GM10847 (cell line): ENCODE results near the gene ERI2.
A peak's percentile ranks its signal among the peaks of the same experiment; 100 is the strongest.

ENCODE experiments used
- POLR2A ChIP-seq: IDR thresholded peaks from 2 replicates; pipeline ENCODE4 v1.6.1; 2011; ENCODE audit not compliant: insufficient read length; ENCODE audit errors: extremely low read depth

ERI2 gene

GRCh38 chr16:20784204-20784603, 22.1 kb downstream of the ERI2 start:
- TF ChIP-seq POLR2A: no peak

GRCh38 chr16:20782470-20782869, 23.8 kb downstream of the ERI2 start:
- TF ChIP-seq POLR2A: no peak

- no peak for TF ChIP-seq POLR2A
Measured at GRCh38 chr16:20781697-20782096, 24.6 kb downstream of the ERI2 start.

GRCh38 chr16:20774703-20775362, 31.4 kb downstream of the ERI2 start:
- no peak for TF ChIP-seq POLR2A

- TF ChIP-seq POLR2A: no peak
Measured at GRCh38 chr16:20773679-20774078, 32.6 kb downstream of the ERI2 start.

GRCh38 chr16:20768818-20769217, 37.5 kb downstream of the ERI2 start:
- TF ChIP-seq POLR2A: no peak

- no peak for TF ChIP-seq POLR2A
Measured at GRCh38 chr16:20768121-20768520, 38.2 kb downstream of the ERI2 start.

GRCh38 chr16:20767577-20767976, 38.7 kb downstream of the ERI2 start:
- TF ChIP-seq POLR2A: no peak

GRCh38 chr16:20766294-20766693, 40.0 kb downstream of the ERI2 start:
- no peak for TF ChIP-seq POLR2A

GRCh38 chr16:20765732-20766131, 40.5 kb downstream of the ERI2 start:
- TF ChIP-seq POLR2A: no peak

- TF ChIP-seq POLR2A: peak; percentile 21
Measured at GRCh38 chr16:20763461-20764232, 42.6 kb downstream of the ERI2 start, which contains the start of gene ACSM3. TSS of gene ACSM3 (plus strand) at chr16:20764014. CDS start at chr16:20770035, 6,021 bp downstream.

- no peak for TF ChIP-seq POLR2A
Measured at GRCh38 chr16:20762404-20763123, 43.7 kb downstream of the ERI2 start.

GRCh38 chr16:20761175-20761574, 45.1 kb downstream of the ERI2 start:
- TF ChIP-seq POLR2A: no peak

GRCh38 chr16:20760346-20760745, 45.9 kb downstream of the ERI2 start:
- no peak for TF ChIP-seq POLR2A

- TF ChIP-seq POLR2A: no peak
Measured at GRCh38 chr16:20755238-20755637, 51.0 kb downstream of the ERI2 start.

- no peak for TF ChIP-seq POLR2A
Measured at GRCh38 chr16:20753727-20754126, 52.5 kb downstream of the ERI2 start.
